ENCODE measurements around the gene RNF40.
"Not testable (repeated sequence)": the region's sequence is repeated elsewhere in the genome, so short reads cannot be mapped to it uniquely, and the experiment has no call there.

Gene RNF40

DNA sequence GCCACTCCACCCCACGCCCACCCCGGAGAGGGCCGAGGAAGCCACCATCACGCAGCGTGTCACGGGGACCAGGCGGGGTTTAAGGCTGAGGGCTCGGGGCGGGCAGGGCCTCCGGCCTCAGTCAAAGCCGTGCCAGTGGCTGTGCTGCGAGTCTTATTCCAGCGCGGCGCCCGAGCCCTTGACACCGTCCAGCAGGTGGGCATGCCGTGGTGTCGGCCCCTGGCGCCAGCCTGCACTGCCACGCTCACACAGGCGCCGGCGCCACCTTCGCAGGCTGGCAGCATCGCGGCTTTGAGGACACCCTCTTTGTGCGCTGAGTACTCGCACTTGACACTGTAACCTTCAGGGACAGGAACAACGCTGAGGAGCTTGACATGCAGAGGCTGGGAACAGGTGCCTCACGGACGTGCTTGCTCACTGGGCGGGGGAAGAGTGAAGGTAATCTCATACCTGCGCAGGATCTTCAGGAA lies 58.9 kb downstream of the RNF40 start:
- in situ Hi-C loops (cut with MboI; ENCODE audit: low sequenced_read_pairs) = no loop called here
- Histone ChIP-seq H3K36me3 (replicated peaks) (no peaks in the 10 kb centered on the region), H3K4me1 (no peaks in the 10 kb centered on the region), H3K9me3 (no peaks in the 10 kb centered on the region), H3K27me3 (ENCODE audit: low read depth) (no peaks in the 10 kb centered on the region), H3K4me3 (no peak overlapping the region)
- DNase-seq (ENCODE audit: low spot score in 2 of 2) = no peak

DNA sequence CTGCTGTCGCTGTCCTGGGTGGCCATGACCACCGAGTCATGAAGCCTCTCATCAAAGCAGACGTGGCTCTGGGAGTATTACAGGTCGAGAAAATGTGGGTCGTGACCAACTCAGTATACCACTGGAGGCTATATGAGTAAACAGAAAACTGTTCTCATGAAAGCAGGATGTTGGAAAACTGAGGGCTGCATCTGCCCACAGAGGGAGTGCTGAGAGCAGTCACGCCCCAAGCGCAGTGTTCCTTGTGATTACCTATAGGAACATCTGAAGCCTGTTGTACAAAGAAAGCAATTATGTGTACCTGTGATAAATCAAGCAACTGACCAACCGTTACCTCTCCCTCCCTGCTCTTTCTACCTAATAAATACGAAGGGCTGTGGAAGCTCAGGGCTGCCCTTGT lies 59.3 kb downstream of the RNF40 start:
- H3K4me3 ChIP-seq; DNase-seq (ENCODE audit: low spot score in 2 of 2); H3K36me3 ChIP-seq (replicated peaks); H3K4me1 ChIP-seq; in situ Hi-C loops (cut with MboI; ENCODE audit: low sequenced_read_pairs); H3K27me3 ChIP-seq (ENCODE audit: low read depth); H3K9me3 ChIP-seq: not testable (repeated sequence)

DNA sequence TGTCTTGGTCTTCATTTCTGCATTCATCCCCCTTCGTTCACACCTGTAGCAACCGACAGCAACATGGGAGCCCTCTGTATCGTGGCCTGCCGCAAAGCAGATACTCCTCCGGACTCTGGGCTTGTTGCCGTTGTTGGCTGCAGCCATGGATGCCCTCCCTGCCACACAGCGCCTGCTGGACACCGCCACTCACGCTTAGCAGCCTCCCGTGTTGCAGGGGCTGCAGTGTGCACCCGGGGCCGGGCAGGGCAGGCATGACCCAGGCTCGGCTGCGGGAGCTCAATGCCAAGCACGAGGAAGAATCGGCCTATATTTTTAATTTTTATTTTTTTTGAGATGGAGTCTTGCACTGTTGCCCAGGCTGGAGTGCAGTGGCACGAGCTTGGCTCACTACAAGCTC lies 59.8 kb downstream of the RNF40 start:
- no peaks in the 10 kb centered on the region for H3K27me3 ChIP-seq (ENCODE audit: low read depth)
- H3K9me3 ChIP-seq = no peaks in the 10 kb centered on the region
- in situ Hi-C loops (cut with MboI; ENCODE audit: low sequenced_read_pairs) = no loop called here
- H3K4me1 ChIP-seq = no peaks in the 10 kb centered on the region
- DNase-seq (ENCODE audit: low spot score in 2 of 2) = no peak
- H3K4me3 ChIP-seq = no peak overlapping the region
- no peaks in the 10 kb centered on the region for H3K36me3 ChIP-seq (replicated peaks)

Data from HAP-1 (cell line).